ENCODE results near the gene MITF. TPM values are rescaled to one million over a fixed set of nuclear protein-coding genes. Genes with fewer than 3 reads are reported as not detected.

MITF gene
- total RNA-seq, 2 experiments from 2014 or later, result not detected

- H3K36me3 ChIP-seq (ENCODE audit: insufficient read depth, low read length), result no peaks in the 10 kb centered on the region
- intact Hi-C loops (cut with micrococcal nuclease; ENCODE audit: unreplicated experiment), result no loop called here
- no TSS peak for BruUV-seq (replicated peaks)
- H3K4me1 ChIP-seq (ENCODE audit: insufficient read depth, low read length, poor library complexity, severe bottlenecking), result no peaks in the 10 kb centered on the region
- H3K9me2 ChIP-seq (ENCODE audit: insufficient read depth, low read length), result no peaks in the 10 kb centered on the region; the same call in 1 of the 2 replicates
- no peak for DNase-seq (ENCODE audit: low spot score)
- H3K79me2 ChIP-seq (ENCODE audit: insufficient read depth, low read depth, low read length), result no peaks in the 10 kb centered on the region
- CTCF ChIA-PET (ENCODE audit: unreplicated experiment), result no interaction called here
- H2AFZ ChIP-seq (ENCODE audit: low read length), result no peak overlapping the region
- no peak overlapping the region for H3K27ac ChIP-seq (ENCODE audit: low read depth, low read length, poor library complexity, severe bottlenecking)
- no peak overlapping the region for H3K4me2 ChIP-seq (ENCODE audit: low read length)
- POLR2A ChIA-PET, result no interaction called here
- no peak for TF ChIP-seq CTCF (conservative IDR thresholded peaks at IDR 0.05; ENCODE audit: low read length)
- no peak for TF ChIP-seq EZH2phosphoT487 (IDR thresholded peaks at IDR 0.05; ENCODE audit: borderline replicate concordance, low read depth, low read length)
- no peak overlapping the region for H3K4me3 ChIP-seq (ENCODE audit: low read depth, low read length, poor library complexity, severe bottlenecking)
- H4K20me1 ChIP-seq (ENCODE audit: insufficient read depth, low read length), result no peaks in the 10 kb centered on the region
- no peaks in the 10 kb centered on the region for H3K9me3 ChIP-seq (ENCODE audit: low read length)
Observed at GRCh38 chr3:69770976-69771634, 31.8 kb downstream of the MITF start.

GRCh38 chr3:69772152-69772867, 33.0 kb downstream of the MITF start:
- TF ChIP-seq CTCF (conservative IDR thresholded peaks at IDR 0.05; ENCODE audit: low read length) (no peak), EZH2phosphoT487 (IDR thresholded peaks at IDR 0.05; ENCODE audit: borderline replicate concordance, low read depth, low read length) (no peak)
- H2AFZ ChIP-seq (ENCODE audit: low read length), result no peak overlapping the region
- intact Hi-C loops (cut with micrococcal nuclease; ENCODE audit: unreplicated experiment), result no loop called here
- no peaks in the 10 kb centered on the region for H3K9me3 ChIP-seq (ENCODE audit: low read length)
- no peak for DNase-seq (ENCODE audit: low spot score)
- H3K79me2 ChIP-seq (ENCODE audit: insufficient read depth, low read depth, low read length), result no peaks in the 10 kb centered on the region
- no peak overlapping the region for H3K27ac ChIP-seq (ENCODE audit: low read depth, low read length, poor library complexity, severe bottlenecking)
- H4K20me1 ChIP-seq (ENCODE audit: insufficient read depth, low read length), result no peaks in the 10 kb centered on the region
- CTCF ChIA-PET (ENCODE audit: unreplicated experiment), result no interaction called here
- H3K4me1 ChIP-seq (ENCODE audit: insufficient read depth, low read length, poor library complexity, severe bottlenecking), result no peaks in the 10 kb centered on the region
- H3K4me2 ChIP-seq (ENCODE audit: low read length), result no peak overlapping the region
- POLR2A ChIA-PET, result interaction anchor here (0.5 kb wide), 1 partner anchor 20 kb away, joined by 4 read pairs; no protein-coding TSS in a partner anchor
- no peak overlapping the region for H3K4me3 ChIP-seq (ENCODE audit: low read depth, low read length, poor library complexity, severe bottlenecking)
- no TSS peak for BruUV-seq (replicated peaks)
- no peaks in the 10 kb centered on the region; the same call in 1 of the 2 replicates for H3K9me2 ChIP-seq (ENCODE audit: insufficient read depth, low read length)
- no peaks in the 10 kb centered on the region for H3K36me3 ChIP-seq (ENCODE audit: insufficient read depth, low read length)

- ChIA-PET CTCF (ENCODE audit: unreplicated experiment) (no interaction called here), POLR2A (no interaction called here)
- Histone ChIP-seq H3K79me2 (ENCODE audit: insufficient read depth, low read depth, low read length) (no peaks in the 10 kb centered on the region), H4K20me1 (ENCODE audit: insufficient read depth, low read length) (no peaks in the 10 kb centered on the region), H3K9me3 (ENCODE audit: low read length) (no peaks in the 10 kb centered on the region), H3K4me2 (ENCODE audit: low read length) (no peak overlapping the region), H3K36me3 (ENCODE audit: insufficient read depth, low read length) (no peaks in the 10 kb centered on the region), H3K9me2 (ENCODE audit: insufficient read depth, low read length) (no peaks in the 10 kb centered on the region; the same call in 1 of the 2 replicates), H3K4me3 (ENCODE audit: low read depth, low read length, poor library complexity, severe bottlenecking) (no peak overlapping the region), H3K27ac (ENCODE audit: low read depth, low read length, poor library complexity, severe bottlenecking) (no peak overlapping the region), H2AFZ (ENCODE audit: low read length) (no peak overlapping the region), H3K4me1 (ENCODE audit: insufficient read depth, low read length, poor library complexity, severe bottlenecking) (no peaks in the 10 kb centered on the region)
- TF ChIP-seq CTCF (conservative IDR thresholded peaks at IDR 0.05; ENCODE audit: low read length) (no peak), EZH2phosphoT487 (IDR thresholded peaks at IDR 0.05; ENCODE audit: borderline replicate concordance, low read depth, low read length) (no peak)
- intact Hi-C loops (cut with micrococcal nuclease; ENCODE audit: unreplicated experiment), result no loop called here
- DNase-seq (ENCODE audit: low spot score), result no peak
- no TSS peak for BruUV-seq (replicated peaks)
Observed at GRCh38 chr3:69774029-69774428, 34.8 kb downstream of the MITF start.
